ENCODE results near the gene BRD3OS. TPM values are rescaled to one million over a fixed set of nuclear protein-coding genes. Genes with fewer than 3 reads are reported as not detected.

The BRD3OS gene
- total RNA-seq, 1 donor from 2014 or later, result 31.6 TPM

- Mint-ChIP-seq H3K4me1 (ENCODE audit: low read depth, unreplicated experiment) (no peaks in the 10 kb centered on the region), H3K27me3 (ENCODE audit: unreplicated experiment) (no peaks in the 10 kb centered on the region), H3K27ac (ENCODE audit: unreplicated experiment) (no peak overlapping the region), H3K36me3 (ENCODE audit: unreplicated experiment) (peaks cover 5% of the 10 kb centered on the region), H3K4me3 (ENCODE audit: unreplicated experiment) (no peak overlapping the region), H3K9me3 (ENCODE audit: unreplicated experiment) (peaks cover 2% of the 10 kb centered on the region)
- DNase-seq, result no peak
- no peak for TF ChIP-seq CTCF (IDR thresholded peaks at IDR 0.05; ENCODE audit: partially characterized antibody, unreplicated experiment)
Observed at GRCh38 chr9:134033516-134034214, 8.4 kb downstream of the BRD3OS start.

- Mint-ChIP-seq H3K36me3 (ENCODE audit: unreplicated experiment) (peaks cover 12% of the 10 kb centered on the region), H3K27me3 (ENCODE audit: unreplicated experiment) (no peaks in the 10 kb centered on the region), H3K27ac (ENCODE audit: unreplicated experiment) (no peak overlapping the region), H3K9me3 (ENCODE audit: unreplicated experiment) (no peaks in the 10 kb centered on the region), H3K4me3 (ENCODE audit: unreplicated experiment) (no peak overlapping the region), H3K4me1 (ENCODE audit: low read depth, unreplicated experiment) (no peaks in the 10 kb centered on the region)
- TF ChIP-seq CTCF (IDR thresholded peaks at IDR 0.05; ENCODE audit: partially characterized antibody, unreplicated experiment), result no peak
- no peak for DNase-seq
Observed at GRCh38 chr9:134034215-134035040, 9.1 kb downstream of the BRD3OS start.

GRCh38 chr9:134035041-134036039 is 10.1 kb downstream of the BRD3OS start:
- TF ChIP-seq CTCF (IDR thresholded peaks at IDR 0.05; ENCODE audit: partially characterized antibody, unreplicated experiment), result no peak
- Mint-ChIP-seq H3K4me3 (ENCODE audit: unreplicated experiment) (no peak overlapping the region), H3K27me3 (ENCODE audit: unreplicated experiment) (no peaks in the 10 kb centered on the region), H3K9me3 (ENCODE audit: unreplicated experiment) (no peaks in the 10 kb centered on the region), H3K36me3 (ENCODE audit: unreplicated experiment) (peaks cover 14% of the 10 kb centered on the region), H3K27ac (ENCODE audit: unreplicated experiment) (peak overlapping the region; percentile 43), H3K4me1 (ENCODE audit: low read depth, unreplicated experiment) (no peaks in the 10 kb centered on the region)
- DNase-seq, result no peak

- Mint-ChIP-seq H3K4me1 (ENCODE audit: low read depth, unreplicated experiment) (no peaks in the 10 kb centered on the region), H3K27me3 (ENCODE audit: unreplicated experiment) (no peaks in the 10 kb centered on the region), H3K27ac (ENCODE audit: unreplicated experiment) (peak overlapping the region; percentile 43), H3K9me3 (ENCODE audit: unreplicated experiment) (no peaks in the 10 kb centered on the region), H3K4me3 (ENCODE audit: unreplicated experiment) (no peak overlapping the region), H3K36me3 (ENCODE audit: unreplicated experiment) (peaks cover 14% of the 10 kb centered on the region)
- DNase-seq, result no peak
- TF ChIP-seq CTCF (IDR thresholded peaks at IDR 0.05; ENCODE audit: partially characterized antibody, unreplicated experiment), result no peak
Observed at GRCh38 chr9:134036130-134036529, 10.8 kb downstream of the BRD3OS start.

All from glutamatergic neuron (in vitro differentiated cells).